Skeletal muscle tissue (tissue), 4 donors: Measurements from ENCODE around the gene ERICH4. TPM values are rescaled to one million over a fixed set of nuclear protein-coding genes. Genes with fewer than 3 reads are reported as not detected.

Experiments used
- H3K27ac ChIP-seq: one replicate; pipeline ENCODE4 v1.7.0; 2013; ENCODE audit warnings: mild to moderate bottlenecking, low read depth, low read length, inconsistent platforms
- H3K27me3 ChIP-seq, 3 donors: one replicate each; pipeline ENCODE4 v1.7.0; 2013; ENCODE audit warnings: low read length in 3 of 3; ENCODE audit not compliant: control insufficient read depth in 3 of 3, insufficient read depth in 3 of 3
- H3K36me3 ChIP-seq, 3 donors: one replicate each; pipeline ENCODE4 v1.7.0; 2013; ENCODE audit warnings: low read length in 3 of 3; ENCODE audit not compliant: control insufficient read depth in 3 of 3, insufficient read depth in 3 of 3
- H3K4me1 ChIP-seq, 3 donors: one replicate each; pipeline ENCODE4 v1.7.0; 2013; ENCODE audit warnings: low read length in 3 of 3, mild to moderate bottlenecking in 3 of 3; ENCODE audit not compliant: control insufficient read depth in 3 of 3, insufficient read depth in 3 of 3
- H3K4me3 ChIP-seq, 3 donors: one replicate each; pipeline ENCODE4 v1.7.0; 2013; ENCODE audit warnings: low read length in 3 of 3
- H3K9ac ChIP-seq, 3 donors: one replicate each; pipeline ENCODE4 v1.7.0; 2013; ENCODE audit warnings: low read length in 3 of 3, mild to moderate bottlenecking in 3 of 3, moderate library complexity in 2 of 3, low read depth in 1 of 3
- H3K9me3 ChIP-seq, 3 donors: one replicate each; pipeline ENCODE4 v1.7.0; 2013; ENCODE audit warnings: low read length in 3 of 3; ENCODE audit not compliant: control insufficient read depth in 3 of 3
- total RNA-seq: library from RNA; depleted of rRNA; stranded (reverse); fragments of >200 nt; gene quantifications from one replicate; pipeline ENCODE4 v1.2.3, GENCODE V29; 2014
- donor health status: Osteomylitis.

The ERICH4 gene
- total RNA-seq, 1 donor from 2014 or later = not detected

GRCh38 chr19:41424335-41425173, 18.4 kb upstream of the ERICH4 start:
- Histone ChIP-seq H3K4me3 (no peak overlapping the region), H3K9ac (no peak overlapping the region), H3K36me3 (peaks cover 60 to 66% (median 65%) of the 10 kb centered on the region in 3 donors), H3K4me1 (peaks cover 16 to 29% (median 28%) of the 10 kb centered on the region in 3 donors), H3K27ac (no peak overlapping the region), H3K9me3 (no peaks in the 10 kb centered on the region), H3K27me3 (no peaks in the 10 kb centered on the region)

- Histone ChIP-seq H3K36me3 (peaks cover 51 to 57% (median 56%) of the 10 kb centered on the region in 3 donors), H3K4me3 (no peak overlapping the region)
Observed at GRCh38 chr19:41425174-41426115, 17.5 kb upstream of the ERICH4 start.

GRCh38 chr19:41426116-41426841, 16.7 kb upstream of the ERICH4 start:
- peak overlapping the region; percentile 53 to 80 (median 76) for H3K9ac ChIP-seq
- H3K27ac ChIP-seq = no peak overlapping the region
- H3K9me3 ChIP-seq = no peaks in the 10 kb centered on the region
- H3K36me3 ChIP-seq = peaks cover 43 to 51% (median 48%) of the 10 kb centered on the region in 3 donors
- no peaks in the 10 kb centered on the region for H3K27me3 ChIP-seq
- peak overlapping the region; percentile 19 to 73 (median 68) for H3K4me3 ChIP-seq
- peaks cover 22 to 37% (median 37%) of the 10 kb centered on the region in 3 donors for H3K4me1 ChIP-seq

More at GRCh38 chr19:41425174-41426115, 17.5 kb upstream of the ERICH4 start:
- Histone ChIP-seq H3K27ac (no peak overlapping the region), H3K9me3 (no peaks in the 10 kb centered on the region), H3K27me3 (no peaks in the 10 kb centered on the region), H3K9ac (peak overlapping the region in 1 of 3 donors; percentile 80), H3K4me1 (peaks cover 16 to 29% (median 28%) of the 10 kb centered on the region in 3 donors)

GRCh38 chr19:41426952-41427646, 15.9 kb upstream of the ERICH4 start, which contains the start of gene B3GNT8:
Gene B3GNT8 (minus strand): TSS chr19:41427374. CDS start chr19:41426778, 596 bp downstream.
- Histone ChIP-seq H3K4me3 (peak within 1 kb of the TSS; percentile 49 to 73 (median 68)), H3K36me3 (peaks cover 39 to 49% (median 49%) of the 10 kb centered on the region in 3 donors), H3K4me1 (peaks cover 30 to 45% (median 38%) of the 10 kb centered on the region in 3 donors)

GRCh38 chr19:41427647-41428480, 15.1 kb upstream of the ERICH4 start:
- Histone ChIP-seq H3K27me3 (no peaks in the 10 kb centered on the region), H3K9me3 (no peaks in the 10 kb centered on the region), H3K9ac (peak overlapping the region; percentile 38 to 75 (median 51)), H3K27ac (peak overlapping the region; percentile 65), H3K36me3 (peaks cover 37 to 49% (median 47%) of the 10 kb centered on the region in 3 donors), H3K4me3 (peak overlapping the region; percentile 49 to 65 (median 58)), H3K4me1 (peaks cover 36 to 53% (median 44%) of the 10 kb centered on the region in 3 donors)

More at GRCh38 chr19:41426952-41427646, 15.9 kb upstream of the ERICH4 start, which contains the start of gene B3GNT8:
- Histone ChIP-seq H3K9me3 (no peaks in the 10 kb centered on the region), H3K9ac (peak within 1 kb of the TSS; percentile 53 to 80 (median 76)), H3K27ac (peak within 1 kb of the TSS; percentile 65), H3K27me3 (no peaks in the 10 kb centered on the region)

GRCh38 chr19:41428481-41428859, 14.5 kb upstream of the ERICH4 start:
- peak overlapping the region; percentile 65 for H3K27ac ChIP-seq
- H3K9me3 ChIP-seq = no peaks in the 10 kb centered on the region
- peak overlapping the region in 2 of 3 donors; percentile 13 to 65 for H3K4me3 ChIP-seq
- H3K4me1 ChIP-seq = peaks cover 36 to 57% (median 46%) of the 10 kb centered on the region in 3 donors
- no peaks in the 10 kb centered on the region for H3K27me3 ChIP-seq
- H3K36me3 ChIP-seq = peaks cover 38 to 51% (median 48%) of the 10 kb centered on the region in 3 donors
- H3K9ac ChIP-seq = peak overlapping the region in 1 of 3 donors; percentile 75

GRCh38 chr19:41430922-41431321, 12.0 kb upstream of the ERICH4 start:
- H3K27ac ChIP-seq = peak overlapping the region; percentile 85

More at GRCh38 chr19:41430922-41431321, 12.0 kb upstream of the ERICH4 start:
- H3K4me1 ChIP-seq = peaks cover 36 to 51% (median 43%) of the 10 kb centered on the region in 3 donors
- peak overlapping the region in 2 of 3 donors; percentile 51 to 87 for H3K9ac ChIP-seq
- H3K9me3 ChIP-seq = no peaks in the 10 kb centered on the region
- H3K27me3 ChIP-seq = no peaks in the 10 kb centered on the region
- H3K36me3 ChIP-seq = peaks cover 20 to 36% (median 27%) of the 10 kb centered on the region in 3 donors
- H3K4me3 ChIP-seq = peak overlapping the region in 1 of 3 donors; percentile 45
